Measurements from ENCODE around the gene SNRNP25. TPM values are rescaled to one million over a fixed set of nuclear protein-coding genes. Genes with fewer than 3 reads are reported as not detected.
A peak's percentile ranks its signal among the peaks of the same experiment; 100 is the strongest.

SNRNP25 gene
- total and polyA plus RNA-seq, 2 of the 8 experiments (the other 6 are each of a cell fraction or from before 2014, with no cell fraction given) = 53.0 to 58.4 TPM

DNA sequence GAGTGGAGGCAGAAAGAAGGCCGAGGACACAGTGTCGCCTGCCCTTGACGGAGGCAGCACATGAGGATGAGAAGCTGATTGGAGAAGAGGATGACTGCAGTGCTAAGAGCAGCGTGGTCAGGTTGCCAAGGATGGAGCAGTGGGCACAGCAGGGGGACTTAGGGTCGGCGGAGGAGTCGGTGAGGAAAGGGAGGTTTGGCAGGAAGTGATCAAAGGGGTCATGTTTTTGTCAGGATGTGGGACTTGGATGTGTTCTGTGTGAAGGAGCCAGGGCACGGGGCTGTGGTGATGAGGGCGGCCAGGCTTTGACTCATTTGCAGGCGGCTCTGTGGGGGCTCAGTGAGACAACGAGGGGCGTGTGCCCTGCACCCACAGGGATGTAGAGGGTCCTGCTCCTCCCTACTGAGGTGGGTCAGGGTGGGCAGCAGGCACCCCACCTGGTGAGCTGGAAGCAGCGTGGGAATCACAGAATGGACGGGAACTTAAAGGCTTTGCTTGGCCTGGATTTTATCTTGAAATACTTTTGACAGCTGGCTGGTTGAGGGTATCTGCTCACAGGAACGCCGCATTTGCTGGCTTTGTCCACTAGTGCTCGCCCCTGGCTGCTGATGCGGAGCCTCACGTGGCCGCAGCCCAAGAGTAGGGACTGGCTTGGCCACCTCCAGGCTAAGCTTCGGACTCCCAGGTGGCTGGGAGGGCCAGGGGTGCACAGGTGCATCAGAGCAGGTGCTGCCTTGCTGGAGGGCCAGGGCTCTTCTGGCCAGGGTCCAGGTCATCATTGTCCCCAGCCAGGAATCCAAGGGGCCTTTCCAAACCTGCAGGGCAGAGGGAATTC is 30.4 kb downstream of the SNRNP25 start:
- peaks cover 7 to 15% of the 10 kb centered on the region in 2 experiments for H4K20me1 ChIP-seq (replicated peaks in 1 of 2; ENCODE audit: control insufficient read depth in 1 of 2, insufficient read depth in 2 of 2, low read length in 2 of 2)
- no peak overlapping the region for H2AFZ ChIP-seq (ENCODE audit: low read length)
- CTCF ChIA-PET (ENCODE audit: partially characterized antibody) = interaction anchor here (0.8 to 25.7 kb wide), 7 partner anchors 7 to 133 kb away, joined by 3 to 856 read pairs (median 6); partner anchors contain the start of gene RHBDF1
- FAIRE-seq (no peak), DNase-seq (ENCODE audit: low read depth in 1 of 2, low spot score in 2 of 2) (no peak)
- no peaks in the 10 kb centered on the region for H3K23me2 ChIP-seq (ENCODE audit: low read depth, low read length)
- no peaks in the 10 kb centered on the region for H3K27me3 ChIP-seq (replicated peaks in 1 of 4; ENCODE audit: control insufficient read depth in 3 of 4, extremely low read depth in 1 of 4, insufficient read depth in 3 of 4, low read length in 3 of 4)
- no peaks in the 10 kb centered on the region for H3K9me3 ChIP-seq (ENCODE audit: insufficient read depth in 2 of 2, low read depth in 1 of 2, low read length in 1 of 2)
- no peaks in the 10 kb centered on the region for H3K79me2 ChIP-seq (ENCODE audit: control insufficient read depth in 1 of 2, insufficient read depth in 2 of 2, low read length in 2 of 2)
- H2BK5ac ChIP-seq (ENCODE audit: low read depth, low read length) = no peak overlapping the region
- no peak overlapping the region for H2BK15ac ChIP-seq (ENCODE audit: low read length)
- no peak for TF ChIP-seq POLR2A (IDR thresholded peaks at IDR 0.05; ENCODE audit: control extremely low read depth in 1 of 2, low read depth in 2 of 2, low read length in 2 of 2)
- TF ChIP-seq, protein P1, sequence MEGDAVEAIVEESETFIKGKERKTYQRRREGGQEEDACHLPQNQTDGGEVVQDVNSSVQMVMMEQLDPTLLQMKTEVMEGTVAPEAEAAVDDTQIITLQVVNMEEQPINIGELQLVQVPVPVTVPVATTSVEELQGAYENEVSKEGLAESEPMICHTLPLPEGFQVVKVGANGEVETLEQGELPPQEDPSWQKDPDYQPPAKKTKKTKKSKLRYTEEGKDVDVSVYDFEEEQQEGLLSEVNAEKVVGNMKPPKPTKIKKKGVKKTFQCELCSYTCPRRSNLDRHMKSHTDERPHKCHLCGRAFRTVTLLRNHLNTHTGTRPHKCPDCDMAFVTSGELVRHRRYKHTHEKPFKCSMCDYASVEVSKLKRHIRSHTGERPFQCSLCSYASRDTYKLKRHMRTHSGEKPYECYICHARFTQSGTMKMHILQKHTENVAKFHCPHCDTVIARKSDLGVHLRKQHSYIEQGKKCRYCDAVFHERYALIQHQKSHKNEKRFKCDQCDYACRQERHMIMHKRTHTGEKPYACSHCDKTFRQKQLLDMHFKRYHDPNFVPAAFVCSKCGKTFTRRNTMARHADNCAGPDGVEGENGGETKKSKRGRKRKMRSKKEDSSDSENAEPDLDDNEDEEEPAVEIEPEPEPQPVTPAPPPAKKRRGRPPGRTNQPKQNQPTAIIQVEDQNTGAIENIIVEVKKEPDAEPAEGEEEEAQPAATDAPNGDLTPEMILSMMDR (IDR thresholded peaks at IDR 0.05; ENCODE audit: control extremely low read depth in 1 of 3, insufficient read depth in 1 of 3, low read depth in 1 of 3, low read length in 3 of 3) = peak in 1 of 3 experiments; percentile 9; a peak in 2 of 4 replicates
- TF ChIP-seq, protein P2, sequence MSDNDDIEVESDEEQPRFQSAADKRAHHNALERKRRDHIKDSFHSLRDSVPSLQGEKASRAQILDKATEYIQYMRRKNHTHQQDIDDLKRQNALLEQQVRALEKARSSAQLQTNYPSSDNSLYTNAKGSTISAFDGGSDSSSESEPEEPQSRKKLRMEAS (IDR thresholded peaks at IDR 0.05) = 0 out of 2 replicates have a peak, but pooled peaks have one; percentile 21
- no peak overlapping the region for H3K4ac ChIP-seq (replicated peaks; ENCODE audit: insufficient read length, low read depth, low read length)
- peaks cover 7 to 14% (median 9%) of the 10 kb centered on the region in 4 experiments; a peak in 7 of 8 replicates for H3K36me3 ChIP-seq (ENCODE audit: control insufficient read depth in 2 of 4, insufficient read depth in 4 of 4, low read length in 3 of 4)
- POLR2A ChIA-PET (ENCODE audit: partially characterized antibody) = interaction anchor here (1.4 to 2.2 kb wide), 5 partner anchors 9 to 21 kb away, joined by 3 to 9 read pairs (median 6); no protein-coding TSS in a partner anchor
- no peak overlapping the region for H3K4me2 ChIP-seq (ENCODE audit: insufficient read depth in 1 of 2, low read depth in 2 of 2, low read length in 2 of 2)
- no peak overlapping the region for H3K9ac ChIP-seq (replicated peaks in 1 of 4; ENCODE audit: extremely low read depth in 1 of 4, low read depth in 3 of 4, low read length in 3 of 4)
- H3K56ac ChIP-seq (replicated peaks; ENCODE audit: insufficient read length, low read depth, low read length) = no peak overlapping the region
- no peak overlapping the region for H3K23ac ChIP-seq (ENCODE audit: insufficient read length)
- H2BK120ac ChIP-seq (replicated peaks; ENCODE audit: low read depth, low read length) = no peak overlapping the region
- H2BK20ac ChIP-seq (ENCODE audit: low read length) = 0 out of 2 replicates have a peak overlapping the region, but pooled peaks have one; percentile 61
- H4K91ac ChIP-seq (replicated peaks; ENCODE audit: insufficient read length, low read length) = no peak overlapping the region
- H4K8ac ChIP-seq (ENCODE audit: extremely low read depth, insufficient read depth, low read length) = no peak overlapping the region
- peaks cover 0 to 10% (median 2%) of the 10 kb centered on the region in 4 experiments; a peak in 5 of 7 replicates for H3K4me1 ChIP-seq (replicated peaks in 1 of 4; ENCODE audit: control insufficient read depth in 3 of 4, insufficient read depth in 4 of 4, low read length in 3 of 4)
- no peaks in the 10 kb centered on the region for H3K79me1 ChIP-seq (ENCODE audit: low read depth, low read length)
- no peak overlapping the region for H3K18ac ChIP-seq (ENCODE audit: extremely low read depth, low read length)
- no peak overlapping the region for H4K5ac ChIP-seq (ENCODE audit: insufficient read length, low read depth, low read length)
- H3K14ac ChIP-seq (ENCODE audit: insufficient read length) = no peak overlapping the region
- H3K4me3 ChIP-seq (ENCODE audit: extremely low read depth in 1 of 4, insufficient read depth in 2 of 4, low read depth in 3 of 4, low read length in 4 of 4) = no peak overlapping the region
- no peak overlapping the region for H2BK12ac ChIP-seq (ENCODE audit: low read depth, low read length)
- H2AK5ac ChIP-seq (ENCODE audit: low read depth, low read length) = no peak overlapping the region
- WGBS, 2 experiments (ENCODE audit: extremely low coverage in 1 of 2, insufficient coverage in 1 of 2, insufficient read length in 1 of 2, insufficient replicate concordance in 2 of 2, low coverage in 1 of 2, low lambda C conversion rate in 2 of 2, missing lambda C conversion rate in 1 of 2) = 80% methylated on average over 21 of the region's 21 CpGs; no CpG with 5 or more reads in 1 of the 2 experiments
- H3K27ac ChIP-seq (ENCODE audit: low read depth, low read length) = no peak overlapping the region
